ENCODE results near the gene AMT. TPM values are rescaled to one million over a fixed set of nuclear protein-coding genes. Genes with fewer than 3 reads are reported as not detected.

Gene AMT, protein sequence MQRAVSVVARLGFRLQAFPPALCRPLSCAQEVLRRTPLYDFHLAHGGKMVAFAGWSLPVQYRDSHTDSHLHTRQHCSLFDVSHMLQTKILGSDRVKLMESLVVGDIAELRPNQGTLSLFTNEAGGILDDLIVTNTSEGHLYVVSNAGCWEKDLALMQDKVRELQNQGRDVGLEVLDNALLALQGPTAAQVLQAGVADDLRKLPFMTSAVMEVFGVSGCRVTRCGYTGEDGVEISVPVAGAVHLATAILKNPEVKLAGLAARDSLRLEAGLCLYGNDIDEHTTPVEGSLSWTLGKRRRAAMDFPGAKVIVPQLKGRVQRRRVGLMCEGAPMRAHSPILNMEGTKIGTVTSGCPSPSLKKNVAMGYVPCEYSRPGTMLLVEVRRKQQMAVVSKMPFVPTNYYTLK
- total RNA-seq = 10 to 100 TPM; 44.4 to 51.7 TPM
- 25.9 TPM for polyA plus RNA-seq (2013, experiment 1 of 2)
- polyA plus RNA-seq (2013, experiment 2 of 2) = 21.9 TPM
- long read RNA-seq, experiment 1, full-length matches to known transcripts = 12 of 18 reads
- long read RNA-seq, experiment 1, partial matches to known transcripts = 4 of 18 reads
- long read RNA-seq, experiment 1, other reads (novel, unspliced or antisense) = 2 of 18 reads
- long read RNA-seq, experiment 2, full-length matches to known transcripts = 130 of 158 reads
- long read RNA-seq, experiment 2, partial matches to known transcripts = 10 of 158 reads
- long read RNA-seq, experiment 2, other reads (novel, unspliced or antisense) = 18 of 158 reads
- long read RNA-seq, experiment 3, full-length matches to known transcripts = 395 of 467 reads
- long read RNA-seq, experiment 3, partial matches to known transcripts = 7 of 467 reads
- long read RNA-seq, experiment 3, other reads (novel, unspliced or antisense) = 65 of 467 reads
- long read RNA-seq, experiment 4, full-length matches to known transcripts = 96 of 119 reads
- long read RNA-seq, experiment 4, partial matches to known transcripts = 4 of 119 reads
- long read RNA-seq, experiment 4, other reads (novel, unspliced or antisense) = 19 of 119 reads

DNA sequence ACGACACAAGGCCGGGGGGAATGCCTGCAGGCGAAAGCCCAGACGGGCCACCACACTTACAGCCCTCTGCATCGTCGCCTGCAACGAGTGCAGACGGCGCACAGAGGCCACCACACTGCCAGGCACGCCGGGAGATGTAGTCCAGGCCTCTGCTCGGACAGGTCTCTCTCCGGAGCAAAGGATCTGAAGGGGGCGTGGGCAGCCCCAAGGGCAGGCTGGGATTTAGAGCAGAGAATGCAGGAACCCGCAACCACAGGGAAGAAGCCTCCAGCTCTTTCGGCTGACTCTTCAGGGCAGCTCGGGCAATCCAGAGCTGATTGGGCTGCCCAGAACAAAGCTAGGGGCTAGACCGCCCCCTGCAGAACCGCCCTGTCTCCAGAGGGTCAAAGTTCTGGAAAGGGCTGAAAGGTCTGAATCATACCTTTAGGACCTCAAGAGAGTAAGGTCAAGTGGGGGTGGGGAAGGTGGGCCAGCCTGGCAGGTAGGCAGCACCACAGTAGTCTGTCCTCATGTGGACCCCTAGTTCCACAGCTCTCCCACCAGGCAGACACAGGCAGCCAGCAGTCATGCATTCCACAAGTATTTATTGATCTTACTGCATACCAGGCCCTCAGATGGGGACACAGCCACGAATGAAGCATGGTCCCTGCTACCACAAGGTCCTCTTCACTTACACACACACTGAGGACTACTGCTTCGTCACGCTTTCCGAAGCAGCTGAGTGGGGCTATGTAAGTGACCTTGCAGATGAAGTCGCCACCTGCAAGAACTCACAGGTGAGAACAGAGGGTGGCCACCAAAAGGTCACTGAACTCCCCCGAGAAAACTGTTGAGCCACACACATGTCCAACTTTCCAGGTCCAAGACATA is at the start of gene AMT:
TSS of gene AMT (minus strand) at position 95 of the 870 bp plus-strand sequence. CDS start at position 72, 23 bp downstream.
- peak within 1 kb of the TSS; percentile 57 for H3K27ac ChIP-seq (ENCODE audit: low read depth, low read length)

DNA sequence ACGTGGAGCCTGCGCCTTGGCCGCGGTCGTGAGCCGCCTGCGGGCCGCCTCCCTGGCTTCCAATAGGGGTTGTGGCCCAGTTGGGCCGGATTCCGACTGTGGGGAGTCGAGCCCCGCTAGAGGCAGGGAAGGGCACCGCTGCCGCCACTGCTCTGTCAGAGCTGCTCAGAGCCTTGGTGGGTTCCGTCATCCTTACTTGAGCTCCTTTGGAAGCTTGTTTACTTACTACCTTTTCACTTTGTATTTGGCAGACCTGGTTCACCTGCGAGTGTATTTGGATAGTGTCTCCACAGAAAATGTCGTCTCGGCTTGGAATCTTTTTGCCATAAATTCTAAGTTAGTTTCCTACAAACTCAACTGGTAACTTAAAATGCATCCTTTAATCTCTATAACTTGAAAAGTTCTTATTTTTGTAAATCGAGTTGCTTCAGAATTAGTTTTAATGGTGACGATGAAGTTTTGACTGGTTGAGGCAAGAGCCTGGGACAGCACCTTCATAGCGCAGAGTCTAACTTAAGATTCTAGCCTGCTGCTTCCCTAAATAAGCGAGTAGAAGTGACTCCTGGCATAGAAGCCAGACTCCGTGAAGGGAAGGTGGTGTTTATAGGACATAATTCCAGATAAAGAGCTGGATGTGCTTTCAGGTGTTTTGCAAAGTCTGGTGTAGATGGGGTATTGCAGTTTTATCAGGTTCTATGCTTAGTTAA is 48.6 kb upstream of the AMT start:
- peak overlapping the region; percentile 85 for H3K4me3 Mint-ChIP-seq
- no peak for DNase-seq
- H3K36me3 Mint-ChIP-seq (ENCODE audit: low read depth) = peaks cover 25% of the 10 kb centered on the region
- no peaks in the 10 kb centered on the region for H3K9me3 Mint-ChIP-seq
- Histone ChIP-seq H3K9me3 (ENCODE audit: control insufficient read depth, low read length) (no peaks in the 10 kb centered on the region), H3K4me3 (ENCODE audit: low read length) (peak overlapping the region; percentile 99), H3K27ac (ENCODE audit: low read depth, low read length) (peak overlapping the region; percentile 94), H3K36me3 (ENCODE audit: control insufficient read depth, insufficient read depth, low read length) (peaks cover 14% of the 10 kb centered on the region), H3K27me3 (ENCODE audit: control insufficient read depth, insufficient read depth, low read length, poor library complexity, severe bottlenecking) (no peaks in the 10 kb centered on the region), H3K4me1 (ENCODE audit: control insufficient read depth, insufficient read depth, low read length) (peaks cover 15% of the 10 kb centered on the region), H3K9ac (ENCODE audit: extremely low read depth, low read length, poor library complexity, severe bottlenecking) (peak overlapping the region; percentile 81)
- H3K27ac Mint-ChIP-seq = peak overlapping the region; percentile 88
- peaks cover 28% of the 10 kb centered on the region for H3K4me1 Mint-ChIP-seq
- TF ChIP-seq, protein P1, sequence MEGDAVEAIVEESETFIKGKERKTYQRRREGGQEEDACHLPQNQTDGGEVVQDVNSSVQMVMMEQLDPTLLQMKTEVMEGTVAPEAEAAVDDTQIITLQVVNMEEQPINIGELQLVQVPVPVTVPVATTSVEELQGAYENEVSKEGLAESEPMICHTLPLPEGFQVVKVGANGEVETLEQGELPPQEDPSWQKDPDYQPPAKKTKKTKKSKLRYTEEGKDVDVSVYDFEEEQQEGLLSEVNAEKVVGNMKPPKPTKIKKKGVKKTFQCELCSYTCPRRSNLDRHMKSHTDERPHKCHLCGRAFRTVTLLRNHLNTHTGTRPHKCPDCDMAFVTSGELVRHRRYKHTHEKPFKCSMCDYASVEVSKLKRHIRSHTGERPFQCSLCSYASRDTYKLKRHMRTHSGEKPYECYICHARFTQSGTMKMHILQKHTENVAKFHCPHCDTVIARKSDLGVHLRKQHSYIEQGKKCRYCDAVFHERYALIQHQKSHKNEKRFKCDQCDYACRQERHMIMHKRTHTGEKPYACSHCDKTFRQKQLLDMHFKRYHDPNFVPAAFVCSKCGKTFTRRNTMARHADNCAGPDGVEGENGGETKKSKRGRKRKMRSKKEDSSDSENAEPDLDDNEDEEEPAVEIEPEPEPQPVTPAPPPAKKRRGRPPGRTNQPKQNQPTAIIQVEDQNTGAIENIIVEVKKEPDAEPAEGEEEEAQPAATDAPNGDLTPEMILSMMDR (conservative IDR thresholded peaks at IDR 0.05) = peak; percentile 10
- no peaks in the 10 kb centered on the region for H3K27me3 Mint-ChIP-seq (ENCODE audit: insufficient read depth)
- WGBS, 2 experiments (ENCODE audit: insufficient coverage in 1 of 2, insufficient read length in 1 of 2) = 5 to 8% methylated on average over 16 to 23 of the region's 23 CpGs

More for the DNA sequence above, at the start of gene AMT:
- Mint-ChIP-seq H3K27ac (peak within 1 kb of the TSS; percentile 96), H3K36me3 (ENCODE audit: low read depth) (peaks cover 24% of the 10 kb centered on the region), H3K4me1 (peaks cover 16% of the 10 kb centered on the region), H3K9me3 (no peaks in the 10 kb centered on the region), H3K27me3 (ENCODE audit: insufficient read depth) (peaks cover 1% of the 10 kb centered on the region), H3K4me3 (peak within 1 kb of the TSS; percentile 91)
- 45 to 48% methylated on average over 18 to 25 of the region's 25 CpGs for WGBS, 2 experiments (ENCODE audit: insufficient coverage in 1 of 2, insufficient read length in 1 of 2)
- Histone ChIP-seq H3K27me3 (ENCODE audit: control insufficient read depth, insufficient read depth, low read length, poor library complexity, severe bottlenecking) (no peaks in the 10 kb centered on the region), H3K4me1 (ENCODE audit: control insufficient read depth, insufficient read depth, low read length) (peaks cover 3% of the 10 kb centered on the region), H3K4me3 (ENCODE audit: low read length) (peak within 1 kb of the TSS; percentile 81), H3K36me3 (ENCODE audit: control insufficient read depth, insufficient read depth, low read length) (no peaks in the 10 kb centered on the region), H3K9me3 (ENCODE audit: control insufficient read depth, low read length) (no peaks in the 10 kb centered on the region), H3K9ac (ENCODE audit: extremely low read depth, low read length, poor library complexity, severe bottlenecking) (peak within 1 kb of the TSS; percentile 52)
- peak; percentile 97 for DNase-seq
- TF ChIP-seq, protein P1 (conservative IDR thresholded peaks at IDR 0.05) = no peak

Data from endodermal cell (in vitro differentiated cells).